Mononuclear cell (primary cell): Measurements from ENCODE around the gene HDGFL2. TPM values are rescaled to one million over a fixed set of nuclear protein-coding genes. Genes with fewer than 3 reads are reported as not detected.
"Not testable (repeated sequence)": the region's sequence is repeated elsewhere in the genome, so short reads cannot be mapped to it uniquely, and the experiment has no call there.

Experiments used
- H3K27me3 ChIP-seq: 2 replicates; pipeline ENCODE4 v1.6.0; 2011; ENCODE audit warnings: low read length, control low read depth; ENCODE audit not compliant: insufficient read depth
- H3K4me1 ChIP-seq: 2 replicates; pipeline ENCODE4 v1.5.1; 2011; ENCODE audit warnings: mild to moderate bottlenecking, low read length, control low read depth; ENCODE audit not compliant: insufficient read depth
- H3K4me3 ChIP-seq: 2 replicates; pipeline ENCODE4 v1.5.1; 2011; ENCODE audit warnings: mild to moderate bottlenecking, low read length, moderate library complexity
- H3K9me3 ChIP-seq: 2 replicates; pipeline ENCODE4 v1.5.1; 2011; ENCODE audit warnings: low read depth, mild to moderate bottlenecking, control low read depth, low read length
- total RNA-seq: library from RNA; depleted of rRNA; stranded (reverse); fragments of >200 nt; gene quantifications from one replicate; pipeline ENCODE4 v1.2.3, GENCODE V29; 2012

HDGFL2 gene
- total RNA-seq, 1 donor = 13.2 TPM

GRCh38 chr19:4521170-4521887 is 49.2 kb downstream of the HDGFL2 start:
- Histone ChIP-seq H3K9me3 (no peaks in the 10 kb centered on the region), H3K4me1 (no peaks in the 10 kb centered on the region), H3K27me3 (no peaks in the 10 kb centered on the region), H3K4me3 (no peak overlapping the region)

DNA sequence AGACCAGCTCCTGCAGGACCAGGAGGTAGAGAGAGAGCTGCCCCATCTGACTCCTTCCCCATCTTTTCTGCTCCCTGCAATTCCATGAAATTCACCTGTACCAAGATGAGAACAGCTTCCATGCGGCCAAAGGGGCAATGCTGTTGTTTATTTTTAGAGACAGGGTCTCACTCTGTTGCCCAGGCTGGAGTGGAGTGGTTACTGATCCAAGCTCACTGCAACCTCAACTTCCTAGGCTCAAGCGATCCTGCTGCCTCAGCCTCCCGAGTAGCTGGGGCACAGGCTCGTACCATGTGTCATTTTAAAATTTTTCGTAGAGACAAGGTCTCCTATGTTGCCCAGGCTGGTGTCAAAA is 49.8 kb downstream of the HDGFL2 start:
- no peaks in the 10 kb centered on the region for H3K27me3 ChIP-seq
- no peaks in the 10 kb centered on the region for H3K9me3 ChIP-seq
- no peak overlapping the region for H3K4me3 ChIP-seq
- H3K4me1 ChIP-seq = no peaks in the 10 kb centered on the region

DNA sequence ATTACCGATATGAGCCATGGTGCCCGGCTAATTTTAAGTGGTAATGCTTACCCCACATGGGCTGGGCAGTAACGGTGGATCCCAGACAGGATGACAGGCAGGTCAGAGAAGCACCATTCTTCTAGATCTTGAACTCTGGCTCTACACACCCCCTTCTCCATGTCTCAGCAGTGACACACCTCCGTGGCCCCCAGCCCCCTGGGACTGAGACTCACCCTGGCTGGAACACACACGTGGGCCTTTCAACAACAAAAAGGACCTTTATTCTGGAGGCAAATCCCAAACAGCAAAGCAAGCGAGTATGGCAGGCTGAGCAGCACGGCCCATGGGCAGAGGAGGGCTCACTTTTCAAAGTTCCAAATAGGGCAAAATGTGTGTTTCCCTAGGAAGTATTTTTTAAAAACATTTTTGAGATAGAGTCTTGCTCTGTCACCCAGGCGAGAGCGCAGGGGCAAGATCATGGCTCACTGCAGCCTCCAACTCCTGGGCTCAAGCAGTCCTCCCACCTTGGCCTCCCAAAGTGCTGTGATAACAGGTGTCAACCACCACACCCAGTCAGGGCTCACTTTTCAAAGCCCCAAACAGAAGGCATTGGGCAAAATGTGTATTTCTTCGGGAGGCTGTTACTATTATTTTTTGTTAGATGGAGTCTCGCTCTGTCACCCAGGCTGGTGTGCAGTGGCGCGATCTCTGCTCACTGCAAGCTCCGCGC is 50.4 kb downstream of the HDGFL2 start:
- Histone ChIP-seq H3K27me3 (no peaks in the 10 kb centered on the region), H3K9me3 (no peaks in the 10 kb centered on the region), H3K4me3 (no peak overlapping the region), H3K4me1 (no peaks in the 10 kb centered on the region)

DNA sequence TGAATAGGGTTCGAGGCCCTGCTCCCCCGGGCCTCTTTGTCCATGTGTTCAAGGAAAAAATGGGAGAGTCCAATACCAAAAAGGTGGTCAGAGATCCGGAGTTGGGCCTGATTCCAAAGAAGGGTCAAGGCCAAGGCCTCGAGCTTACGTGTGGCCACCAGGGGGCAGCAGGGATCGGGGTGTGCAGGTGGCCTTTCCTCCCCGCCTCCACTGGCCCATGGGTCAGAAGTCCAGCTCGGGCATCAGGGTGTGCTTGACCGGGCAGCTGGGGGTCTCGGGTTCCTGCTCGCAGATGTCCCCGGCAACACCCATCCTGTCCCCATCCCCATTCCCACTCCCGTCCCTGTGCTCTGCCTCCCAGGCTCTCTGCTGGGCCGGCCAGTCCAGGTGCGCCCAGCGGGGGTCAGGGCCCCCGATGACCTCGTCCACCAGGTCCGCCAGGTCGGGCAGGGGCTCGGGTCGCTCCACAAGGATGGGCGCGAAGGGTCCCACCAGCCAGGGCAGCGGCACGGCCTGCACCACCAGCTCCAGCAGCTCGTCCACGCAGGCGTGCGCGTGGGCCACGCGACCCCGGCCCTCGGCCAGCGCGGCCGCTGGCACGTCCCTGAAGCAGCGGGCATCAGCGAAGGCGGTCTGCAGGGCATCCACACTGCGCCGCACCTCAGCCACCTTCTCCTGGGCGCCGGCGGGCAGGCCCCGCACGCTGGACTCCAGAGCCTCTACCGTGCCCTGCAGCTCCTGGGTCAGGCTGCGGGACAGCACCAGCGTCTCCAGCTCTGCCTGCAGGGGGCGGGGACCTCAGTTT is 51.4 kb downstream of the HDGFL2 start:
- H3K9me3 ChIP-seq = no peaks in the 10 kb centered on the region
- no peak overlapping the region for H3K4me3 ChIP-seq
- no peaks in the 10 kb centered on the region for H3K4me1 ChIP-seq
- no peaks in the 10 kb centered on the region for H3K27me3 ChIP-seq

- H3K9me3 ChIP-seq = no peaks in the 10 kb centered on the region
Measured at GRCh38 chr19:4524808-4525562, 52.9 kb downstream of the HDGFL2 start.

DNA sequence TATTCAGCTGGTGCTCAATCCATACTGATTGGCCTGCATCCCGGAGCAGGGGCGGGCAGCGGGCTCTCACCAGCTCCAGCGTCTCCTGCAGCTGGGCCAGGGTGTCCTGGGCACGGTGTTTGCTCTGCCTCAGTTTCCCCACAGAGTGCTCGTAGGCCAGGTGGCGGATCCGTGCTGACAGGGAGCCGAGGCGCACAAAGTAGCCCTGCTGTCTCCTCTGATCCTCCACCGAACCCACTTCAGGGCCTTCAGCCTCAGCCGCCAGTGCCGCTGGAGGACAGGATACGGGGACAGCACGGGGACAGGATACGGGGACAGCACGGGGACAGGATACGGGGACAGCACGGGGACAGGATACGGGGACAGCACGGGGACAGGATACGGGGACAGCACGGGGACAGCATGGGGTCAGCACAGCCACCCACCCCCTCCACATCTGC is 53.5 kb downstream of the HDGFL2 start:
- H3K9me3 ChIP-seq = no peaks in the 10 kb centered on the region
- H3K4me1 ChIP-seq = no peaks in the 10 kb centered on the region
- H3K4me3 ChIP-seq = no peak overlapping the region
- no peaks in the 10 kb centered on the region for H3K27me3 ChIP-seq

More at GRCh38 chr19:4524808-4525562, 52.9 kb downstream of the HDGFL2 start:
- no peaks in the 10 kb centered on the region for H3K4me1 ChIP-seq
- H3K27me3 ChIP-seq = no peaks in the 10 kb centered on the region
- H3K4me3 ChIP-seq = no peak overlapping the region

DNA sequence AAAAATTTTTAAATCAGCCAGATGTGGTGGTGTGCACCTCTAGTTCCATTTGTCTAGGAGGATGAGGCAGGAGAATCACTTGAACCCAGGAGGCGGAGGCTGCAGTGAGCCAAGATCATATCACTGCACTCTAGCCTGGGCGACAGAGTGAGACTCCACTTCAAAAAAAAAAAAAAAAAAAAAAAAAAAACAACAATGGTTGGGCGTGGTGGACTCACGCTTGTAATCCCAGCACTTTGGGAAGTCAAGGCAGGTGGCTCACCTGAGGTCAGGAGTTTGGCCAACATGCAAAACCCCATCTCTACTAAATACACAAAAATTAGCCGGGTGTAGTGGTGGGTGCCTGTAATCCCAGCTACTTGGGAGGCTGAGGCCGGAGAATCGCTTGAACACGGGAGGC is 55.3 kb downstream of the HDGFL2 start:
- H3K9me3 ChIP-seq, H3K4me1 ChIP-seq, H3K27me3 ChIP-seq, H3K4me3 ChIP-seq: not testable (repeated sequence)

DNA sequence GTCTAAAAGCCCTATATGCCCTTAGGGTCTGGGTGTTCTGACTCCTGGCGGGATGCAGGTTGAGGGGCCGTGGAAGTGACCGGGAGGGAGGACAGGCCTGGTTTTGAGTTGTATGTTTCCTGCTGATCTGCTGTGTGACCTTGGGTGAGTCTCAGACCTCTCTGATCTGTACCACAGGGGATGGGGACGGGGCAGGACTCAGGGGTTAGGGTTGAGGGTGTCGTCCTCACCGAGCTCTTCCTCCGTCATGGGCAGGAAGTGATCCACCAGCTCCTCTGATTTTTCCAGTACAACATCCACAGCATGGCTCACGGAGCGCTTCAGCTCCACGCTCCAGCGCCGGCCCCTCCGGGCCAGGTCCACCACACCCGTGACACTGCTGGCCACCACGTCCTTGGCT is 56.7 kb downstream of the HDGFL2 start:
- Histone ChIP-seq H3K4me3 (no peak overlapping the region), H3K27me3 (no peaks in the 10 kb centered on the region), H3K4me1 (no peaks in the 10 kb centered on the region), H3K9me3 (no peaks in the 10 kb centered on the region)

DNA sequence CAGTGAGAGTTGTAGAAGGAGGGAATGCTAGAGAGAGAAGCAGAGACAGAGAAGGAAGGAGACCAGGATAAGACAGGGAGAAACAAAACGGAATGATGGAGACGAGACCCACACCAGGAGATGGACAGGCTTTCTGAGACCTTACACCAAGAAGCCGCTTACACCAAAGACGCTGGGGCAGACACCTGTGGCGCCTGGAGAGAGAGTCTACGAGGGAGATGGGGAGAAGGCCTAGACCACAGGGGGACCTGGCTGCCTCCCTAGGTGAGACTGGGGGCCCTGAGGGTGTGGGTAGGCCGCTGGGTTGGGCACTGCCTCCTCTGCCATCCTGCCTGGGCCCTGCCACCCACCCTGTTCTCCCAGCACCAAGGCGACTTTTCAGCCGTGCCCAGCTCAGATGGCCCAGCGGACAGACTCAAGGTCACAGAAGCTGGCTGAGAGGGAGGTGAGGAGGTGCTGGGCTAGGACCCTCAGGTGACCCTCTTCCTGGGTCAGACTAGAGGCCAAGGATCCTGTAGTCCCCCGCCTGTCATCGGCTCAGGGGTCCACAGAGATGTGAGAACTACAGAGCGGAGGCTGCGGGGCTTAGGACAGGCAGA is 57.9 kb downstream of the HDGFL2 start:
- no peaks in the 10 kb centered on the region for H3K27me3 ChIP-seq
- H3K9me3 ChIP-seq = no peaks in the 10 kb centered on the region
- H3K4me3 ChIP-seq = no peak overlapping the region
- no peaks in the 10 kb centered on the region for H3K4me1 ChIP-seq

DNA sequence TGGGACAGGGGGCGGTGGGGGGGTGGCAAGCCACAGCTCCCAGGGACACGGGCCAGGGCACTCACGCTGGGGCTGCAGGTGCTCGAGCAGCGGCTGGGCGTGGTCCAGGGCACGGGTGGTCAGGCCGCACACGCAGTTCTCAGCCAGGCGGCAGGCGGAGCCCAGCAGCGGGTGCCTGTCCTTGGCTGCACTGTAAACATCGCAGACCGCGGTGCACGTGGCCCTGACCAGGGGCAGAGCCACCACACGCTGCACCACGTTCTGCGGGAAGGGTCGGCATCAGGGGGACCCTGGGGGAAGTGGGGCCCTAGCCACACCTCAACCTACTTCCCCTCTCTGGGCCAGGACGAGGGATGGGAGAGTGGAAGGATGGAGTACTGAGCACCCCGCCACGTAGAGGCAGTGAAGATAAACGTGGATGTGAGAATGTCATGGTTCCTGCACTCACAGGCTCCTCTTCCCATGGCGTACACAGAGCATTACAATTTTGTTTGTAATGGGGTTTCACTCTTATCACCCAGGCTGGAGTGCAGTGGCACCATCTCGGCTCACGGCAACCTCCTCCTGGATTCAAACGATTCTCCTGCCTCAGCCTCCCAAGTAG is 59.6 kb downstream of the HDGFL2 start:
- H3K9me3 ChIP-seq = no peaks in the 10 kb centered on the region
- H3K4me1 ChIP-seq = peaks cover 14% of the 10 kb centered on the region
- H3K27me3 ChIP-seq = no peaks in the 10 kb centered on the region
- H3K4me3 ChIP-seq = no peak overlapping the region

- Histone ChIP-seq H3K4me3 (no peak overlapping the region), H3K27me3 (no peaks in the 10 kb centered on the region), H3K4me1 (peaks cover 22% of the 10 kb centered on the region), H3K9me3 (no peaks in the 10 kb centered on the region)
Measured at GRCh38 chr19:4533334-4533733, 61.2 kb downstream of the HDGFL2 start.

DNA sequence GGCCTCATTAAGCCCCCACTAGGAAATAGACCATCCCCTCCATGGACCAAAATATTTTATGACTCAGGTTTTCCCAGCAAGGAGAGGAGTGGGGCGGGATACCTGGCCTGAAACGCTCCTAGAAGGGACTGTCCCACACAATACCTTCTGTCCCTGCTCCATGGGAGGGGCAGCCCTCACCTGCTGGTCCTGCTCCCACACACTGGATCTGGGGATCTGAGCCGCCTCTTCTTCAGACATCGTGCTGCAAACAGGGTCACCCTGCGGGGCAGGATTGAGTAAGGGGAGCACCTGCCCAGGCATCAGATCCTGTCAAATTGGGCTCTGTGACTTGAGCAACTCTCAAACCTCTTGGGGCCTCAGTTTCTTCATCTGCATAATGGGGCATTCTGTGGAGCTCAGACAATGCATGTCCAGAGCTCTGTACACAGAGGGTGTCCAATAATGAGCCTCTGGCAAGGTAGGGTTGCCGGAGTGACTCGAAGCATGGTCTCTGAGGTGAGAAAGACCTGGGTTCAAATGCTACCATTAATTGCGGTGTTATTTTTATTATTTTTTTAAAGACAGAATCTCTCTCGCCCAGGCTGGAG is 61.8 kb downstream of the HDGFL2 start:
- H3K27me3 ChIP-seq = no peaks in the 10 kb centered on the region
- no peaks in the 10 kb centered on the region for H3K9me3 ChIP-seq
- no peak overlapping the region for H3K4me3 ChIP-seq
- H3K4me1 ChIP-seq = peaks cover 28% of the 10 kb centered on the region

DNA sequence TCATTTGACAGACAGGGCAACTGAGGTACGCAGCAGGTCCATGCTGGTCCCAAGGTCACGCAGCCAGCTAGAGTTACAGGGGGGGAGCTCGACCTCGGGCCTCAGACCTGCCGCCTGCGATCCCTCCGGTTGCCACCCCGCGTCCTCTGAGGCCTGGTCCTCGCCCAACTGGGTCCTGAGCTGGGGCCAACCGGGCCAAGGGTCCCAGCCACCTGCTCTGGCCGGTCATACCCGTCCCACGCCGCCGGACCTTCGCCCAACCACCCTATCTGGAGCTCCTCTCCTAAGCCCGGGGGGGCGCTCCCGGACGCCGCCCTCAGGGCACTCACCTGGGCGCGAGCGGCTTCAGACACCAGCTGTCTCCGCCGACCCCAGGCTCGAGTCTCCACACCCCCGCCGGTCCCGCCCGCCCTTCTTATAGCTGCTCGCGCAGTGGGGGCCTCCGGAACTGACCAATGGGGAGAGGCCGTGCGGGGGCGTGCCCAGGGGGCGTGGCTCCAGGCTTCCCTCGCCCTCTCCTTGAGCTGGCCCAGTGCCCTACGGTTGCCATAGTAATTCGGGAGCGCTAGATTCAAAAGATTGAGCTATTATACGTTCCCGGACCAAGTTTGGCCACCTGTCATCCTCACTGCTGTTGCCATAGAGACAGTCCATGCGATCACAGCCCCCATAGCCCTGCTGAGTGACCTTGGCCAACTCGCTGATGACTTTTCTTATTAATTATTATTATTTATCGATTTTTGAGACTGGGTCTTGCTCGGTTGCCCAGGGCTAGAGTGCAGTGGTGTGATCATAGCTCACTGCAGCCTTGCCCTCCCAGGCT is 63.0 kb downstream of the HDGFL2 start, which contains the start of gene PLIN5:
PLIN5 (minus strand) TSS at position 389 of the 823 bp plus-strand sequence. CDS start 1,150 bp downstream, outside the sequence.
- Histone ChIP-seq H3K27me3 (no peaks in the 10 kb centered on the region), H3K4me3 (no peak within 1 kb of the TSS), H3K4me1 (peaks cover 38% of the 10 kb centered on the region), H3K9me3 (no peaks in the 10 kb centered on the region)
